Astrocyte of the hippocampus (primary cell): Measurements from ENCODE around the gene MYCBPAP.
A peak's percentile ranks its signal among the peaks of the same experiment; 100 is the strongest.
"Not testable (repeated sequence)": the region's sequence is repeated elsewhere in the genome, so short reads cannot be mapped to it uniquely, and the experiment has no call there.

Experiments
- DNase-seq: peaks from one replicate; pipeline ENCODE4 v3.0.0; 2011; ENCODE audit warnings: low read depth, low spot score

Gene MYCBPAP

GRCh38 chr17:50471009-50471905 lies 37.0 kb upstream of the MYCBPAP start:
- DNase-seq, result no peak

- no peak for DNase-seq
Observed at GRCh38 chr17:50472286-50472685, 36.0 kb upstream of the MYCBPAP start.

GRCh38 chr17:50472761-50473161 lies 35.5 kb upstream of the MYCBPAP start:
- not testable (repeated sequence) for DNase-seq

- DNase-seq, result no peak
Observed at GRCh38 chr17:50473901-50474300, 34.3 kb upstream of the MYCBPAP start.

- no peak for DNase-seq
Observed at GRCh38 chr17:50474523-50474922, 33.7 kb upstream of the MYCBPAP start.

DNA sequence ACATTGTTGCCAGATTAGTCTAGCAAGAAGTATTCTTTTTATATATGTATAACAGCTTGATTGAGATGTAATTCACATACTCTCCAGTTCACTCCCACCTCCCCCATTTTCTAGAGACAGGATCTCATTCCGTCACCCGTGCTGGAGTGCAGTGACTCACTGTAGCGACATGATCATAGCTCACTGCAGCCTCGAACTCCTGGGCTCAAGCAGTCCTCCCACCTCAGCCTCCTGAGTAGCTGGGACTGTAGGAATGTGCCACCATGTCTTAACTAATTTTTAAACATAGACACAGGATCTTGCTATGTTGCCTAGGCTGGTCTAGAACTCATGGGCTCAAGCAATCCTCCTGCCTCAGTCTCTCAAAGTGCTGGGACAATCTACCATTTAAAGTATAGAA lies 32.9 kb upstream of the MYCBPAP start:
- no peak for DNase-seq

- DNase-seq, result not testable (repeated sequence)
Observed at GRCh38 chr17:50475775-50476544, 32.3 kb upstream of the MYCBPAP start.

- DNase-seq, result no peak
Observed at GRCh38 chr17:50476545-50477315, 31.5 kb upstream of the MYCBPAP start.

- DNase-seq, result no peak
Observed at GRCh38 chr17:50477976-50478375, 30.3 kb upstream of the MYCBPAP start.

DNA sequence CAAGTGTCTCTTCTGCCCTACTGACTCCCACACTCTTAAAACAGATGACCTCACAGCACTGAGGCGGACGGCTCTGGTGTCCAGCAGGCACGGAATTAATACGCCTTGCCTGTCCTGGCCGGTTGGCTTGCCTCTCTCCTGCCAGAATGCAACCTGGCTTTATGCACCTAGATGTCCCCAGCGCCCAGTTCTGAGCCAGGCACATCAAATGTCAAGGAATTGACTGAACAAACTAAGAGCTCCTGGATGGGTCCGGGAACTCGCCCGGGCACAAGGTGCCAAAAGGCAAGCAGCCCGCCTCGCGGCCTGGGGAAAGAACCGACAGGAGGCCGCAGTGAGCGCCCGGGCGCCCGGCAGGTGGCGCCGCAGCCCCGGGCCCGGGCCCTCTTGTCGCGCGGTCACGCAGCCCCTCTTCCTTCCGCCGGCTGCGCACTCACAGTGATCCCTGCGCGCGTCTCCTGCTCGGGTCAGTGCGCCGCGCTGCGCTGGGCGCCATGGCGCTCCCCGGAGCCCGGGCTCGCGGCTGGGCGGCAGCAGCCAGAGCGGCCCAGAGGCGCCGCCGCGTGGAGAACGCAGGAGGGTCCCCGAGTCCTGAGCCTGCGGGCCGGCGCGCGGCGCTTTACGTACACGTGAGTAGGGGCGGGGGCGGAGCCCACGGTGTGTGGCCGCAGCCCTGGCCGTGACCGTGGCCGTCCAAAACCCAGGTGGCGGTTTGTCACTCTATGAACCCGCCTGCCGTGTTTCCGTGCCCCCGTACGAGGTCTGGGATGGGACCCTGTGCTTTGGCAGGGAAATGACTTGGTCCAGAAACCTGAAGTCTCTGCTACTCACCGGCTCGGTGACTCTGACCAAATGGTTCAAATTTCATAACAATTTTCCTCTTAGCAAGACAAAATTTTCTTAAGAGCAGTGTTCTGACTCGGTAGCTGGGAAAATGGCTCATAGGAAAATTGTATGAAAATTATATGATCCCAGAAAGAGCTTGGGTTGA lies 29.6 kb upstream of the MYCBPAP start, which contains the start of gene RSAD1:
TSS of gene RSAD1 (plus strand) at position 470 of the 991 bp plus-strand sequence. CDS start at position 495, 25 bp downstream.
- DNase-seq, result peak; percentile 95

- peak; percentile 80 for DNase-seq
Observed at GRCh38 chr17:50479522-50480141, 28.6 kb upstream of the MYCBPAP start.

DNA sequence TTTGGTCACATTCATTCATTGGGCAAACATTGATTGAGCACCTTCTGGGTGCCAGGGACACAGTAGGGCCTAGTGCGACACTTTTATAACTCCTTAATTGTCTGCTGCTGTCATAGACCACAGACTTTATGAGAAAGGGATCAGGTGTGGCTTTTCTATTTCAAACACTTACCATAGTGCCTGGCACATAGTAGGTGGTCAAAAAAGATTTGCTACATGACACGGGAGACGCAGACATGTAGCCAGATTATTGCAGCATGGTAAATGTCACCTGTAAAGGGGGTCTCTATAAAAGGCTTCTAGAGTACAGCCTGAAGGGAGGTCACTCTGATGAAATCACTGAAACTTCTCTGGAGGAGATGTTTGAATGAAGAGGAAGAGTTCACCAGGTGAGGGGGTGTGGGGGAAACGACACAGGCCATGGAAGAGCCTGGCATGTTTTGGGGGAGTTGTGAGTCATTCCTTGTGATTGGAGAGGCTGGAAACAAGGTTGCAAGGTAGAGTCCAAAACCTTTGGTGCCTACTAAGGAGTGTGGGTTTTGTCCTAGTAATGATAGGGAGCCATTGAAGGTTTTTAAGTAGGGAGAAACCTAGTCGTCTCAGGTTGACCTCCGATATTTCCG lies 28.0 kb upstream of the MYCBPAP start:
- DNase-seq, result no peak

GRCh38 chr17:50480854-50481490 lies 27.3 kb upstream of the MYCBPAP start:
- no peak for DNase-seq

- DNase-seq, result no peak
Observed at GRCh38 chr17:50481648-50482047, 26.6 kb upstream of the MYCBPAP start.

DNA sequence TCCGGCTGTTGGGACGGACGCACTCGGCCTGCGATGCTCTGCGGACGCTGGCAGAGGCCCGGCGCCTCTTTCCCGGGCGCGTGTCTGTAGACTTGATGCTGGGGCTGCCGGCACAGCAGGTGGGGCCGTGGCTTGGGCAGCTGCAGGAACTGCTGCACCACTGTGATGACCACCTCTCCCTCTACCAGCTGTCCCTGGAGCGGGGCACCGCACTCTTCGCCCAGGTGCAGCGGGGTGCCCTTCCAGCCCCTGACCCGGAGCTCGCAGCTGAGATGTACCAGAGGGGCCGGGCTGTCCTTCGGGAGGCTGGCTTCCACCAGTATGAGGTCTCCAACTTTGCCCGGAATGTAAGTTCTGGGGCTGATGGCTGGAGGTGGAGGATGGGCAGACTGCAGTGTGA lies 26.1 kb upstream of the MYCBPAP start:
- DNase-seq, result no peak

DNA sequence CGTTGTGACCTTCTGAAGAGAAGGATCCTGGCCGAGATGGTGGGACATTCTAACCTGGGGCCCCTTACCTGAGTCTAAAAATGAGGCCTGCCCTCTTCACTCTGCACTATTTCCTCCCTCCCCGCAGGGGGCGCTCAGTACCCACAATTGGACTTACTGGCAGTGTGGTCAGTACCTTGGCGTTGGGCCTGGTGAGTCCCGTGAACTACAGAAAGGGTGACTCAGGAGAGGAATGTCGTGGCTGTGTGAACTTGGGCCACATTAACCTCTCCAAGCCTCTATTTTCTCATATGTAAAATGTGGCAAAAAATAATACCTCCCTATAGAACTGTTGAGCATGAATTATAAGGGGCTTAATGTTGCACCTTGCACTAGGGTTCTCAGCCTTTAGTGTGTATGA lies 25.7 kb upstream of the MYCBPAP start:
- peak; percentile 98 for DNase-seq

DNA sequence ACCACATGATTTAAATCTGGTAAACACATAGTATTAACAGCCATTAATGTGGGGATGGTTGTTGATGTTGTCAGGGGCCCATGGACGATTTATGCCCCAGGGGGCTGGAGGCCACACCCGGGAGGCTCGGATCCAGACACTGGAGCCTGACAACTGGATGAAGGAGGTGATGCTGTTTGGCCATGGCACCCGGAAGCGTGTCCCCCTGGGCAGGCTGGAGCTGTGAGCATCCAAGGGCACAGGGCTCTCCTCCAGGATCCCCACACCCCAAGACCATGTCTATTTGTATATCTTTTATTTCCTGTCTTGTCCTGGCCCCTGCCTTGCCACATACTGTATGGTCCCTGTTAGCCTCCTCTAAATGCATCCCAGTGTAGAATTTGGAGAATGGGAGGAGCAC lies 25.0 kb upstream of the MYCBPAP start:
- no peak for DNase-seq

GRCh38 chr17:50484386-50485155 lies 23.7 kb upstream of the MYCBPAP start:
- DNase-seq, result no peak
